GM18511 (cell line): ENCODE results near the gene SMIM13.
A peak's percentile ranks its signal among the peaks of the same experiment; 100 is the strongest.
"Not testable (repeated sequence)": the region's sequence is repeated elsewhere in the genome, so short reads cannot be mapped to it uniquely, and the experiment has no call there.

ENCODE experiments used
- ATAC-seq: cut with Tn5 transposase; IDR thresholded peaks from one replicate; pipeline ENCODE4 v1.9.1; 2021; ENCODE audit warnings: mild to moderate bottlenecking, moderate library complexity; ENCODE audit not compliant: unreplicated experiment

Gene SMIM13

DNA sequence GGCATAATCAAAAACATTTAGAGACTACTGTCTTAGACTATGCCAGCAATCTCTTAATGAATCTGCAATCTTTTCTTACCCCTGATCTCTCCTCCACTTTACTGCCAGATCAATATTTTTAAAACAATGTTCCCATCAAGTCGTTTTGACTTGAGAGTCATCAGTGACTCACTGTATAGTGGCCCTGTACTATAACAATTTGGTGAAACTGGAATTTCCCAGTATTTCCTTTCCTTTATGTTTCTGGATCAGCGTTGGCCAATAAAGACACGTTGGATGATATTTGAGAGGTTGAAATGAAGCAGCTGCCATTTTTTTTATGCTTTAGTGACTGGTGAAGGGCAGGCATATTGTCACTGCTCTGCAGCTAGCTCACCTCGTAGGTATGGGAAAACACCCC is 10.1 kb upstream of the SMIM13 start:
- no peak for ATAC-seq

DNA sequence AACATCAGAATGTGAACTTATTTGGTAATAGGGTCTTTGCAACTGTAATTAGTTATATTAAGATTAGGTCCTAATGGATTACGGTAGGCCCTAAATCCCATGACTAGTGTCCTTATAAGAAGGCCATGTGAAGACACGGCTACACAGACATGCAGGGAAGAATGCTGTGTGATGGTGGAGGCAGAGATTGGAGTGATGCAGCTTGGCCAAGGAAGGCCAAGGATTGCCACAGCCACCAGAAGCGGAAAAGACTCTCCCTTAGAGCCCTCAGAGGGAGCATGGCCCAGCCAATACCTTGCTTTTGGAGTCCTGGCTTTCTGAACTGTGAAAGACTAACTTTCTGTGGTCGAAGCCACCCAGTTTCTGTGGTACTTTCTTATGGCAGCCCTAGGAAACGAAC is 9.7 kb upstream of the SMIM13 start:
- no peak for ATAC-seq

DNA sequence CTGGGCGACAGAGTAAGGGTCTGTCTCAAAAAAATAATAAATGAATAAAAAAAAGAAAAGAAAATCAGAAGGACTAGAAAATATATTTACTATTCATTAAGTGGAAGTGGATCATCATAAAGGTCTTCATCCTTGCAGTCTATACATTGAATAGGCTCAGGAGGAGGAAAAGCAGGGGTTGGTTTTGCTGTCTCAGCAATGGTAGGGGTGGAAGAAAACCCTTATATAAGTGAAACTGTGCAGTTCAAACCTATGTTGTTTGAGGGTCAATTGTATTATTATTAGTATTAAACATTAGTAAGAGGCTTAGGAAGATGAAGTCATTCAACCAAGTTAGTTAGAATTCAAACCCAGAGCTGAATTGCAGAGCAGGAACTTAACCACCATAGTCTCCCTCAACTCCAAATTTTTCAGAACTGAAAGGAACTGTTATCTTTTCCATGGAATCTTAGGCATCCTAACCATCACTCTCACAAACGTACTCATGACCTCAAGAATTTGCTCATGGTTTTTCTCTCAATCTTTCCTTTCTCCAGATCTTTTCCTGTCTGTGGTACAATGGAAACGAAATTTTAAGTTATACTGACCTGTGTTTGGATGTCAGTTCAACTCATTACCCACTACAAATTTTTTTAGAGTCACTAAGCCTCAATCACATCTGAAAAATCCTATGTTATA is 7.7 kb upstream of the SMIM13 start:
- no peak for ATAC-seq

DNA sequence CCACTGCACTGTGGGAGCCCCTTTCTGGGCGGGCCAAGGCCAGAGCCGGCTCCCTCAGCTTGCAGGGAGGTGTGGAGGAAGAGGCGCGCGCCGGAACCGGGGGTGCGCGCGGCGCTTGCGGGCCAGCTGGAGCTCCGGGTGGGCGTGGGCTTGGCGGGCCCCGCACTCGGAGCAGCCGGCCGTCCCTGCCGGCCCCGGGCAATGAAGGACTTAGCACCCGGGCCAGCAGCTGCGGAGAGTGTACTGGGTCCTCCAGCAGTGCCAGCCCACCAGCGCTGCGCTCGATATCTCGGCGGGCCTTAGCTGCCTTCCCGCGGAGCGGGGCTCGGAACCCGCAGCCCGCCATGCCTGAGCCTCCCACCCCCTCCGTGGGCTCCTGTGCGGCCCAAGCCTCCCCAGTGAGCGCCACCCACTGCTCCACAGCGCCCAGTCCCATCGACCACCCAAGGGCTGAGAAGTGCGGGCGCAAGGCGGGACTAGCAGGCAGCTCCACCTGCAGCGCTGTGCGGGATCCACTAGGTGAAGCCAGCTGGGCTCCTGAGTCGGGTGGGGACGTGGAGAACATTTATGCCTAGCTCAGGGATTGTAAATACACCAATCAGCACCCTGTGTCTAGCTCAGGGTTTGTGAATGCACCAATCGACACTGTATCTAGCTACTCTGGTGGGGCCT is 6.4 kb upstream of the SMIM13 start:
- not testable (repeated sequence) for ATAC-seq

DNA sequence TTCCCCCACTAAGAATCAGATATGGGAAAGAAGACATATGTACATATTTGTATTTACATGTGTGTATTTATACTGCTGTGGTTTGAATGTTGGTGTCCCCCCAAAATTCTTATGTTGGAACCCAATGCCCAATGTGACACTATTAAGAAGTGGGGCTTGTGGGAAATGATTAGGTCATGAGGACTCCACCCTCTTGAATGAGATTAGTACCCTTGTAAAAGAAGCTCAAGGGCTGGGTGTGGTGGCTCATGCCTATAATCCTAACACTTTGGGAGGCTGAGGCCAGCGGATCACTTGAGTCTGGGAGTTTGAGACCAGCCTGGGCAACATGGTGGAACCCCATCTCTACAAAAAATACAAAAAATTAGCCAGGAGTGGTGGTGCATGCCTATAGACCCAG is 3.9 kb upstream of the SMIM13 start:
- ATAC-seq = no peak

DNA sequence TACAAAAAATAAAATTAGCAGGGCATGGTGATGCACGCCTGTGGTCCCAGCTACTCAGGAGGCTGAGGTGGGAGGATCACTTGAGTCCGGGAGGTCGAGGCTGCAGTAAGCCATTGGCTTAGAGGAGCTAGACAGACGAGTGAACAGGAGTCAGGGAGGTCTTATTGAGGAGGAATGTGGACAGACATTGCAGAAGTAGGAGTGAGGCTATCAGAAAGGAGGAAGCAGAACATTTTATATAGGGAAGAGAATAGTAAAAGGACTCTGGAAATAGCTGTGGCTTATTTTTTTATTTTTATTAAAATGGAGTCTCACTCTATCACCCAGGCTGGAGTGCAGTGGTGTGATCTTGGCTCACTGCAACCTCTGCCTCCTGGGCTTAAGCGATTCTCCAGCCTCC is 2.5 kb upstream of the SMIM13 start:
- ATAC-seq = not testable (repeated sequence)

DNA sequence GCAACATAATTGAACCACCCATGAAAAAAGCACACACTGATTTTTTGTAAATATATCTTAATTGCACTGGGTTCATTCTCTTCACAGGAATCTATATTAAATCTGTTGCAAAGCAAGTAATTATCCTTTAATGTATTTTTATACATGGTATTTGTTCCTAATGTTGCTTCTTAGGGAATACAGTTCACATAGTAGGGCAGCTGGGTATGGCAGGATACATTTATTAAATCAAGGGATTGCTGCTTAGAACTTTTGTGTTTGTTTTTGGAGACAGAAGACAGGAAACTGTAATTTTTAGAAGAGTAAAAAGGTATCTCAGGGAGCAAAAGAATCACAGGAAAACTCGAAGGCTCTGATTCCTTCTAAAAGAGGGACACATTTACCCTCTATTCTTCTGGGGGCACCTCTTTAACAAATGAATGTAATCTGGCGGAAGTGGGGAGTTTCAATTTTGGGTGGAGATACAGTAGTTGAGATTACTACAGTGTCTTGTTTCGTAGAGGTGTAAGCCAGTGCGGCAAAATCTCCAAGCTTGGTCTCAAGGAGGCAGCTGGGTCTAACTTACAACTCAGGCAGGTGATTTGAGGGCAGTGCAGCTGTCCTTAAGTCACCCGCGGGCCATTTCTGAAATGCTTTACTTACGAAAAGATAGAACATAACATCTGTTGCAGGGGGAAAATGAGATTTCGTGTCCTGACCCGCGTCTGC is 812 bp upstream of the SMIM13 start:
- ATAC-seq = peak; percentile 45

DNA sequence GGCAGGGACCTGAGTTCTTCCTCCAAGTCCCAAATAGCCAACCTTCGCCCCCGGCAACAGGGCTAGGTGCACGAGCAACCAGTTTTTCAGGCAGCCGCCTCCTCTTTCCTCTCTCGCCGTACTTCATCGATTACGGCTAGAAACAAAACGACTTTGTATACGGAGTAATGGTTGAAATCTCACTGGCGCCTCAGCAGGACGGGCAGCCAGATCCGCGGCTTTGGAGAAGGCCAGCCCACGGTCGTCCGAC is 333 bp upstream of the SMIM13 start:
- peak; percentile 29 for ATAC-seq

DNA sequence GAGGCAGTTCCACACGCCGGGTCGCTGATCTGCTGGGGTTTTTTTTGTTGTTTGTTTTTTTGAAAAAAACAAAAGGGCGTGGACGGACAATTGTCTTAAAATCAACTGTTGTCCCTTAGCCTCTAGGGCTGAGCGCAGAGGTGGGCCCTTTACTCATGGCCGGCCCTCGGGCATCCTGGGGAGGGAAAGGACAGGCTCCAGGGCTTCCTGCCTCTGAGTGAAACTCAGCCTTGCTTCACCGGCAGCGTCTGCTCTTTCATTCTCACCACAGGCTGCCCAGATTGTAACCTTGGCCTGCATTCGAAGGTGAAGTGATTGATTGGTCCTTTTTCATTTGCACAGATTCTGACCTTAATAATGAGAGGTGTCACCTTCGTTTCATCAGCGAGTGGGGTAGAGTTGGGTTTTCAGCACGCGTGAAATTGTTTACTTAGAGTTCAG is 797 bp downstream of the SMIM13 start:
- ATAC-seq = peak; percentile 35

DNA sequence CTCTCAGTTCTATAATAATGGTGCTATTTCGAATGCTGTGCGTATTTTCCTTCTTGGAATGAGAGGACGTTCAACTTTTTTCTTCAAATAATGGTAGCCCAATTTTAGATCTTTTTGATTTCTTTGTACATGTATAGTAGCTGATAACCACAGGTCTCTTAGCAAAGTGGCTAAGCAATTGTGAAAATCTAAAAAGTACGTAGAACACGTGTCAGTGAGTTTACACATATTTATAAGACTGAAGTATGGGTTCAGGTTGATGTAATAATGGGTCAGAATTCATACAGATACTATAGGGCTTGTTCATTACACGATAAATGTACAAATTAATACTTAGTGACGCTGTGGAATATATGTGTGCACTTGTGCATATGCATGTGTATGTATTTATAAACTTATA is 1.3 kb downstream of the SMIM13 start:
- no peak for ATAC-seq

DNA sequence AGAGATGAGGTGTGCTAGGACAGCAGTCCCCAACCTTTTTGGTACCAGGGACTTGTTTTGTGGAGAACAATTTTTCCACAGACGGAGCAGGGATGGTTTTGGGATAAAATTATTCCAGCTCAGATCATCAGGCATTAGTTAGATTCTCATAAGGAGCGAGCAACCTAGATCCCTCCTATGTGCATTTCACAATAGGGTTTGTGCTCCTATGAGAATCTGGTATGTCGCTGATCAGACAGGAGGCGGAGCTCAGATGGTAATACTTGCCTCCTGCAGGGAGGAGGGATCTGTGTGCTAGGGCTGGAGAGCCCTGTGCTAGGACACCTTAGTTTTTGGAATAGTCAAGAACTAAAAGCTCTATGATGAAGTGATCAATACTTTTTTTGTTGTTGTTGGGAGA is 2.5 kb downstream of the SMIM13 start:
- no peak for ATAC-seq

DNA sequence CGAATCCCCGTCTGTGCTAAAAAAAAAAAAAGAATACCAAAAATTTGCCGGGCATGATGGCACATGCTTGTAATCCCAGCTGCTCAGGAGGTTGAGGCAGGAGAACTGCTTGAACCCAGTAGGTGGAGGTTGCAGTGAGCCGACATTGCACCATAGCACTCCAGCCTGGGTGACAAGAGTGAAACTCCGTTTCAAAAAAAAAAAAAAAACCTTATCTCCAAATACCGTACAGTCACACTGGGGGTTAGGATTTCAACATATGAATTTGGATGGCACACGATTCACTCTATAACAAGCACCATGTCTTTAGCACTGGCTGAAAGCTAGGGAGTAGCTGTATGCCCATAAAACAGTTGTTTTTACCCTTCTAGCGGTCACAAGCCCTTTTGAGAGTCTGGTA is 3.8 kb downstream of the SMIM13 start:
- no peak for ATAC-seq

DNA sequence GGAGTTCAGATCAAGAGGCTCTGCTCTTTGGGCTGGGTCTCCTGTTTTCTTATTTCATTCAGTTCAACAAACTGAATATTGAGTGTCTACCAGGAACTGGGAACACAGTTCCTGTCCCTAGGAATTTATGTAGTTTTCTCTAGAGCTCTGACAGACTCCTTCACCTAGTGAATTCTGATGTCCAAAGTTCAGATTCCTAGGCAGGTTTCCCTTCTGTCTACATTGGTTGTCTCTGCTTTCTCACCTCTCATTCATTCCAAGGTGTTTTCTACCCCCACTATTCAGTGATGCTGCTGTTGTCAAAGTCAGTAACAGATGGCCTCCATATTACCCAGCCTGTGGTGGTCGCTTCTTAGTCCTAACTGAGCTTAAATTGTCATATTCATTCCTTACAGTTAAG is 4.4 kb downstream of the SMIM13 start:
- ATAC-seq = no peak

DNA sequence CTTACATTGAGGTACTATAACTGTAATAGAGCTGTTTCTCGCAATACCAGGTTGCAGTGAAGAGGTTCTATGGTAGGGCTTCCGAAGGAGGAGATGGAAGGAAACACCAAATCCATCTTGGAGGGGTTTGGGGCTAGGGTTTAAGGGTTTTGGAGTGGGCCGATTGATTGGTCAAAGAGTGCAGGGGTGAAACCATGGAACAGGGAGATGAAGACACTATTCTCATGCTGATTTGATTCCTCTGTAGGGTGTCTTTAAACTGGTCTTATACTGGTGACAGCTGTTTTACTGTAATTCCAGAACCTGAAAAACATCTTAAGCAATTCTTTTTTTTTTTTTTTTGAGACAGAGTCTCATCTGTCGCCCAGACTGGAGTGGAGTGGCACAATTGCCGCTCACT is 7.8 kb downstream of the SMIM13 start:
- ATAC-seq = no peak

DNA sequence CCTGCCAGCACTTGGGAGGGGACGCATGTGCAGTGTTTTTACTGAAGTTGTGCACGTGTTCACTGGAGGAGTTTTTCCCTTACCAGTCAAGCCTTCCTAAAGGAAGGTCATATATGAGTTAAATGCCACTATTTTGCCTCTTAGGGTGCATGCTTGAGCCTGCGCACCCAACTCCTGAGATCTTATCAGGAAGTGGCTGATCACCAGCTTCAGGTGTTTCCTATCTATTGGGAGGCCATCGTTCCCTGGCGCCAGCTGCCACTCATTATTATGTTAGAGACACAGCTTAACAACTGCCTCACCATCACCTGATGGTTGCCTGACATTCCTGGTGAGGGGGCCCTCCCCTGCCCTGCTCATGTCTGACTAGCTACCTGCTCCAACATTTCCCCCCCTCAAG is 9.4 kb downstream of the SMIM13 start:
- no peak for ATAC-seq

DNA sequence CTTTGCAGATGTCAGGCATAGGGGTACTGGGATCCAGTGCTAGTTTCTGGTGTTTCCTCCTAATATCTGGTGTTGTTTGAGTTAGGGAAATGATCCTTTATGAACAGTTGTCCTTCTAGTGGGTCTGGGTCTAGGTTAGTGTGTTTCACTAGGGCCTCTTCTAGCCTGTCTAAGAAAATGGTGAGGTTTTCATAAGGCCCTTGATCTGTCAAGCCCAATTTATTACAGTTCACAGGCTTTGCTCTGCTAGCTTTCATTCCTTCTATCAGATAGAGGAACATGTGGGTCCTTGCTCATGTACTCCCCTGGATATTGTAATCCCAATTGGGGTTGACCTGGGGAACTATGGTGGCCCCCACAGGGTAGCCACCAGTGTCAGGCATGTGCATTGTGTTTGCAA is 15.1 kb downstream of the SMIM13 start:
- ATAC-seq = no peak

DNA sequence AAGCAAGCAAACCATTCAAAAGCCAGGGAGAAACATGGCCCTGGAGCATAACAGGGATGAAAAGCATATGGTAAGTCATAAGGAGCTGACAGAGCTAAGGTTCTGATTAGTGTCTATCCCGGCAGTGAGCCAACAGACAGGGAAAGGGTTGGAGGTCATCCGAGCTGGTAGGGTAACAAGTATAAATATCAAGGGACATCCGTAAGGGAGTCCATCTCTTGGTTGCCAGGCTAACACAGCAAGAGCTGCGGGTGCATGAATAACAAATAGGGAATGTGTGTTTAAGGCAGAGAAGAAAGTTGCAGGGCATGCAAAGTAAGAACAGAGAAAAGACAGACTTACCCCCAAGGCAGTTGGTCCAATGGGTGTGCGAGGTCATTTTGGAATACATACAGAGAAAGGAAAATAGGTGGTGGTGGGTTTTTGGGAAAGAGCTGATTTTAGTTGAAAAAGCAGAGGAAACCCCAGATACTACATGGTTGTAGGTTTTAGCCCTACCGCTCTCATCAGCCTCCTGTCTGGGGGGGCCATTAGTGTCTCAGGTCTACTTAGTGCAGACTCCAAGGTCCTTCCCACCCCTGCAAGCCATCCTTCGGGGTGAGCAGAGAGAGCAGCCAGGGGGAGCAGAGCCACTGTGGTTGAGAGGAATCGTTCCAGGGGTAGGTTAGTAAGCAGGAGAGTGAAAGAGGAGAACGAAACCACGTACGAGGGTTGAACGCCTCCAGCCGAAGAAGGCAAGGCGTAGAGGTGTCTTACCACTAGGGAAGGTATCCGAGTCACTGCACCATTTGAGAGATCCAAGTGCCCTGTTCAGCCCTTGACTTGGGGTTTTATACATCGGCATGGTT is 17.5 kb downstream of the SMIM13 start, which contains the start of gene ERVFRD-1:
ERVFRD-1 (minus strand) TSS at position 805 of the 848 bp plus-strand sequence. CDS start 6,415 bp downstream, outside the sequence.
- no peak for ATAC-seq

DNA sequence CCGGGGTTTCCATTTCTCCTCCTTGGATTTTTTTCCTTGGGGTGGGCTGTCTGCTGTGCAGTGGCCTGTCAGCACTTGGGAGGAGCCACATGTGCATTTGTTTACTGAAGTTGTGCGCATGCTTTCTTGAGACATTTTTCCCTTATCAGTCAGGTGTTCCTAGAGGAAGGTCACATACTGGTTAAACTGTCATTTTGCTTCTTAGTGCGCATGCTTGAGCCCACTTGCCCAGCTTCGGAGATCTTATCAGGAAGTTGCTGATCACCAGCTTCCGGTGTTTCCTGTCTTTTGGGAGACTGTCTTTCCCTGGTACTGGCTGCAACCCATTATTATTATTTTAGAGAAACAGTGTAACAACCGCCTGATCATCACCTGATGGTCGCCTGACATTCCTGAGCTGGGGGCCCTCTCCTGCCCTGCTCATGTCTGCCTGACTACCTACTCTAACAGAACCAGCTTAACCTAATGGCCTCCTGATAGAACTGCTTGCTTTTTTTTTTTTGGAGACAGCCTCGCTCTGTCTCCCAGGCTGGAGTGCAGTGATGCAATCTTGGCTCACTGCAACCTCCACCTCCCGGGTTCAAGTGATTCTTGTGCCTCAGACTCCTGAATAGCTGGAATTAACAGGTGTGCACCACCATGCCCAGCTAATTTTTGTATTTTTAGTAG is 18.3 kb downstream of the SMIM13 start:
- ATAC-seq = no peak

DNA sequence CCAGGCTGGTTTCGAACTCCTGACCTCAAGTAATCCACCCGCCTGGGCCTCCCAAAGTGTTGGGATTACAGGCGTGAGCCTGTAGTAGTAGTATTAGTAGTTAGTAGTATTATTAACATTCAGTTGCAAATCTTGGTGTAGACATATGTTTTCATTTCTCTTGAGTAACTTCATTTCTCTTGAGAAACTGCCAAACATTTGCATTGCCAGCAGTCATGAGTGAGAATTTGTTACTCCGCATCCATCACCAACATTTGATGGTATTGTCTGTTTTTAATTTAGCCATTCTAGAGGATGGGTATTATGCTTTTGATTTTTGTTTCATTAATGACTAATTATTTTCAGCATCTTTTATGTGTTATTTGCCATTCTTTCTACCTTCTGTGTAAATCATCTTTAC is 19.4 kb downstream of the SMIM13 start:
- no peak for ATAC-seq

DNA sequence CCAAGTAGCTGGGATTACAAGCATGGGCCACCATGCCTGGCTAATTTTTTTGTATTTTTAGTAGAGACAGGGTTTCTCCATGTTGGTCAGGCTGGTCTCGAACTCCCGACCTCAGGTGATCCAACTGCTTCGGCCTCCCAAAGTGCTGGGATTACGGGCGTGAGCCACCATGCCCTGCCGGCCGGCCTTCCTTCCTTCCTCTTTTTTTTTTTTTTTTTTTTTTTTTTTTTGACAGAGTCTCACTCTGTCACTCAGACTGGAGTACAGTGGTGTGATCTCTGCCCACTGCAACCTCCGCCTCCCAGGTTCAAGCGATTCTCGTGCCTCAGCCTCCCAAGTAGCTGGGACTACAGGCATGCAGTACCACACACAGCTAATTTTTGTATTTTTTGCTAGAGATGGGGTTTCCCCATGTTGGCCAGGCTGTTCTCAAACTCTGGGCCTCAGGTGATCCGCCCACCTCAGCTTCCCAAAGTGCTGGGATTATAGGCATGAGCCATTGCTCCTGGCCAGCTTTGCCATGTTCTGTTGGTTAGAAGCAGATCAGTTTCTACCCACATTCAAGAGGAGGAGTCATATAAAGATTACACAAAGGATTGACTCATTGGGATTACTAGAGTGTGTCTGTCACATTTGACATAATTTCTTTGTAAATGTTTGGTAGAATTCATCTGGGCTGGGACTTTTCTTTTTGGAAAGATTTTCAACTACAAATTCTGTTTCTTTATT is 22.3 kb downstream of the SMIM13 start:
- not testable (repeated sequence) for ATAC-seq
